CD14-positive monocyte (primary cell): ENCODE data around the gene SHB. TPM values are rescaled to one million over a fixed set of nuclear protein-coding genes. Genes with fewer than 3 reads are reported as not detected.

Experiments
- DNase-seq, 3 donors: peaks; one replicate each; pipeline ENCODE4 v3.0.0-alpha.2; 2011 to 2022
- H2AFZ ChIP-seq: 2 replicates; pipeline ENCODE4 v1.6.0; 2012; ENCODE audit warnings: mild to moderate bottlenecking, low read depth, low read length, inconsistent platforms; ENCODE audit not compliant: insufficient read depth, poor library complexity, severe bottlenecking
- H3K27ac ChIP-seq, 2 donors: 1 replicate in 1 of 2; 2 replicates in 1 of 2; pipeline ENCODE4 v1.5.1; 2012 to 2013; ENCODE audit warnings: low read length in 2 of 2, control low read depth in 1 of 2, inconsistent platforms in 1 of 2, low read depth in 1 of 2, mild to moderate bottlenecking in 1 of 2
- H3K27me3 ChIP-seq, 2 donors: one replicate each; pipeline versions ENCODE4 v1.6.0 to v1.6.1; 2011 to 2013; ENCODE audit warnings: low read length in 2 of 2; ENCODE audit not compliant: control insufficient read depth in 2 of 2, insufficient read depth in 2 of 2
- H3K36me3 ChIP-seq, 2 donors: replicated peaks in 1 of 2; 1 replicate in 1 of 2; 2 replicates in 1 of 2; pipeline versions ENCODE4 v1.5.1 to v1.6.1; 2012 to 2013; ENCODE audit warnings: low read length in 2 of 2, control low read depth in 1 of 2, inconsistent platforms in 1 of 2, mild to moderate bottlenecking in 1 of 2; ENCODE audit not compliant: insufficient read depth in 2 of 2, control insufficient read depth in 1 of 2
- H3K4me1 ChIP-seq, 2 donors: 1 replicate in 1 of 2; 2 replicates in 1 of 2; pipeline versions ENCODE4 v1.5.1 to v1.6.1; 2012 to 2013; ENCODE audit warnings: low read length in 2 of 2, control low read depth in 1 of 2, inconsistent platforms in 1 of 2, mild to moderate bottlenecking in 1 of 2, moderate library complexity in 1 of 2; ENCODE audit not compliant: insufficient read depth in 2 of 2, control insufficient read depth in 1 of 2
- H3K4me2 ChIP-seq: replicated peaks from 2 replicates; pipeline ENCODE3; 2012; ENCODE audit warnings: low read length, moderate library complexity, mild to moderate bottlenecking; ENCODE audit not compliant: poor library complexity, severe bottlenecking; ENCODE audit errors: extremely low read depth
- H3K4me3 ChIP-seq, 3 experiments: fragments of 200-600 bp in 1 of 3; sonication (generic) in 1 of 3; replicated peaks in 1 of 3; 1 replicate in 2 of 3; 2 replicates in 1 of 3; pipeline ENCODE4 v1.5.1; 2011 to 2013; ENCODE audit warnings: low read length in 3 of 3, mild to moderate bottlenecking in 3 of 3, control low read depth in 2 of 3, low read depth in 2 of 3, inconsistent platforms in 1 of 3, moderate library complexity in 1 of 3
- H3K79me2 ChIP-seq: 2 replicates; pipeline ENCODE4 v1.6.0; 2012; ENCODE audit warnings: mild to moderate bottlenecking, control low read depth, inconsistent platforms, low read length, moderate library complexity; ENCODE audit not compliant: insufficient read depth
- H3K9ac ChIP-seq: 2 replicates; pipeline ENCODE4 v1.6.0; 2017; ENCODE audit warnings: low read length, mild to moderate bottlenecking; ENCODE audit not compliant: insufficient read depth, poor library complexity, severe bottlenecking
- H3K9me3 ChIP-seq, 2 donors: replicated peaks in 1 of 2; 1 replicate in 1 of 2; 2 replicates in 1 of 2; pipeline versions ENCODE4 v1.5.1 to v1.6.1; 2012 to 2013; ENCODE audit warnings: low read length in 2 of 2, control low read depth in 1 of 2; ENCODE audit not compliant: control insufficient read depth in 1 of 2, insufficient read depth in 1 of 2
- H4K20me1 ChIP-seq: 2 replicates; pipeline ENCODE4 v1.6.0; 2012; ENCODE audit warnings: mild to moderate bottlenecking, low read length, control low read depth, moderate library complexity; ENCODE audit not compliant: insufficient read depth
- H3K27ac Mint-ChIP-seq, 7 donors: one replicate each; pipeline ENCODE4 v1.8.0; 2020; ENCODE audit warnings: mild to moderate bottlenecking in 7 of 7, mixed read lengths in 7 of 7, moderate library complexity in 6 of 7, inconsistent platforms in 2 of 7
- H3K27me3 Mint-ChIP-seq, 3 donors: one replicate each; pipeline ENCODE4 v1.8.0; 2021 to 2022; ENCODE audit warnings: low read depth in 3 of 3, mild to moderate bottlenecking in 3 of 3, mixed read lengths in 3 of 3, moderate library complexity in 3 of 3, inconsistent platforms in 1 of 3
- H3K36me3 Mint-ChIP-seq, 2 donors: one replicate each; pipeline ENCODE4 v1.8.0; 2020; ENCODE audit warnings: mixed read lengths in 2 of 2, inconsistent platforms in 1 of 2, mild to moderate bottlenecking in 1 of 2
- H3K4me1 Mint-ChIP-seq: one replicate; pipeline ENCODE4 v1.8.0; 2020; ENCODE audit warnings: mild to moderate bottlenecking, mixed read lengths
- H3K4me3 Mint-ChIP-seq, 2 donors: one replicate each; pipeline ENCODE4 v1.8.0; 2020; ENCODE audit warnings: mild to moderate bottlenecking in 2 of 2, mixed read lengths in 2 of 2, moderate library complexity in 1 of 2
- H3K9me3 Mint-ChIP-seq, 7 donors: one replicate each; pipeline ENCODE4 v1.8.0; 2020 to 2022; ENCODE audit warnings: mixed read lengths in 7 of 7, mild to moderate bottlenecking in 6 of 7, moderate library complexity in 6 of 7, inconsistent platforms in 2 of 7
- WGBS: methylation state at CpG from one replicate; pipeline ENCODE4 v1.1.5; 2013; ENCODE audit warnings: missing lambda C conversion rate; ENCODE audit not compliant: insufficient coverage; 5-methylcytosine and 5-hydroxymethylcytosine counted together
- intact Hi-C, 2 donors: fragments of 100-400 bp; cut with micrococcal nuclease; formaldehyde crosslinking; loops; one replicate each; pipeline versions ENCODE4 v1.15.0 to v1.15.1; 2023
- polyA plus RNA-seq, 3 donors: library from polyadenylated mRNA; depleted of rRNA in 1 of 3; unstranded in 2 of 3; stranded (reverse) in 1 of 3; fragments of 300-500 nt in 2 of 3; fragments of >200 nt in 1 of 3; fragmentation: Illumina TruSeq in 2 of 3; gene quantifications; 1 replicate in 2 of 3; 2 replicates in 1 of 3; pipeline ENCODE4 v1.2.3, GENCODE V29; 2012 to 2021
- TF ChIP-seq, protein P1 (sequence below): fragments of 200-600 bp; IDR thresholded peaks from one replicate; pipeline ENCODE4 v1.8.0; 2022; ENCODE audit warnings: antibody characterized with exemption, mild to moderate bottlenecking

The SHB gene
- polyA plus RNA-seq, 3 donors = 0.27 to 1.3 (median 0.31) TPM

DNA sequence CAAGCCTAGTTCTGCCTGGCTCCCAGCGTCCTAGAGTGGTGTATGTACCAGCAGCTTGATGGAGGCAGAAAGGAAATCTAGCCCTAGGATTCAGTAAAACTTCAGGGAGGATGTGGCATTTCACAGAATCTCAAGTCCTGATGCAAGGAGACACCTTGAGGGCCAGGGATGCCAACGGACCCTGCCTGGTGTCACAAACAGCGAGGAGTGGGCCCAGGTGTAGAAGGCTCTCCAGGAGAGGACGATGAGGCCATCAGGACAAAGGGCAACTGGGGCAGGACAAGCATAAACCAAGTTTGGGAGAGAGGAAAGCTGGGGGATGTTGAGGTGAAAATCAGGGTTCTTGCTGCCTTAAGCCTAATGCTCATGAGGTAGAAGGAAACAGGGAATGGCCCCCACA, 83.0 kb downstream of the SHB start:
- H3K9me3 ChIP-seq = no peaks in the 10 kb centered on the region
- TF ChIP-seq, protein P1, sequence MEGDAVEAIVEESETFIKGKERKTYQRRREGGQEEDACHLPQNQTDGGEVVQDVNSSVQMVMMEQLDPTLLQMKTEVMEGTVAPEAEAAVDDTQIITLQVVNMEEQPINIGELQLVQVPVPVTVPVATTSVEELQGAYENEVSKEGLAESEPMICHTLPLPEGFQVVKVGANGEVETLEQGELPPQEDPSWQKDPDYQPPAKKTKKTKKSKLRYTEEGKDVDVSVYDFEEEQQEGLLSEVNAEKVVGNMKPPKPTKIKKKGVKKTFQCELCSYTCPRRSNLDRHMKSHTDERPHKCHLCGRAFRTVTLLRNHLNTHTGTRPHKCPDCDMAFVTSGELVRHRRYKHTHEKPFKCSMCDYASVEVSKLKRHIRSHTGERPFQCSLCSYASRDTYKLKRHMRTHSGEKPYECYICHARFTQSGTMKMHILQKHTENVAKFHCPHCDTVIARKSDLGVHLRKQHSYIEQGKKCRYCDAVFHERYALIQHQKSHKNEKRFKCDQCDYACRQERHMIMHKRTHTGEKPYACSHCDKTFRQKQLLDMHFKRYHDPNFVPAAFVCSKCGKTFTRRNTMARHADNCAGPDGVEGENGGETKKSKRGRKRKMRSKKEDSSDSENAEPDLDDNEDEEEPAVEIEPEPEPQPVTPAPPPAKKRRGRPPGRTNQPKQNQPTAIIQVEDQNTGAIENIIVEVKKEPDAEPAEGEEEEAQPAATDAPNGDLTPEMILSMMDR = no peak
- H3K27me3 ChIP-seq = no peaks in the 10 kb centered on the region
- H3K4me3 ChIP-seq = no peak overlapping the region
- intact Hi-C loops = no loop called here
- H3K4me3 Mint-ChIP-seq = no peak overlapping the region
- H3K4me1 Mint-ChIP-seq = peaks cover 17% of the 10 kb centered on the region
- peak overlapping the region in 2 of 7 donors; percentile 48 to 62 for H3K27ac Mint-ChIP-seq
- no peak overlapping the region for H3K27ac ChIP-seq
- no peaks in the 10 kb centered on the region for H3K36me3 Mint-ChIP-seq
- no peak for DNase-seq
- H3K4me1 ChIP-seq = peaks cover 4 to 5% of the 10 kb centered on the region in 2 donors
- peaks cover 2 to 3% (median 2%) of the 10 kb centered on the region in 3 donors for H3K27me3 Mint-ChIP-seq
- H3K9ac ChIP-seq = no peak overlapping the region
- H3K9me3 Mint-ChIP-seq = no peaks in the 10 kb centered on the region
- H2AFZ ChIP-seq = no peak overlapping the region
- WGBS = 95% methylated on average over 4 of the region's 4 CpGs
- H3K79me2 ChIP-seq = no peaks in the 10 kb centered on the region
- no peak overlapping the region for H3K4me2 ChIP-seq
- H4K20me1 ChIP-seq = no peaks in the 10 kb centered on the region
- H3K36me3 ChIP-seq = no peaks in the 10 kb centered on the region

DNA sequence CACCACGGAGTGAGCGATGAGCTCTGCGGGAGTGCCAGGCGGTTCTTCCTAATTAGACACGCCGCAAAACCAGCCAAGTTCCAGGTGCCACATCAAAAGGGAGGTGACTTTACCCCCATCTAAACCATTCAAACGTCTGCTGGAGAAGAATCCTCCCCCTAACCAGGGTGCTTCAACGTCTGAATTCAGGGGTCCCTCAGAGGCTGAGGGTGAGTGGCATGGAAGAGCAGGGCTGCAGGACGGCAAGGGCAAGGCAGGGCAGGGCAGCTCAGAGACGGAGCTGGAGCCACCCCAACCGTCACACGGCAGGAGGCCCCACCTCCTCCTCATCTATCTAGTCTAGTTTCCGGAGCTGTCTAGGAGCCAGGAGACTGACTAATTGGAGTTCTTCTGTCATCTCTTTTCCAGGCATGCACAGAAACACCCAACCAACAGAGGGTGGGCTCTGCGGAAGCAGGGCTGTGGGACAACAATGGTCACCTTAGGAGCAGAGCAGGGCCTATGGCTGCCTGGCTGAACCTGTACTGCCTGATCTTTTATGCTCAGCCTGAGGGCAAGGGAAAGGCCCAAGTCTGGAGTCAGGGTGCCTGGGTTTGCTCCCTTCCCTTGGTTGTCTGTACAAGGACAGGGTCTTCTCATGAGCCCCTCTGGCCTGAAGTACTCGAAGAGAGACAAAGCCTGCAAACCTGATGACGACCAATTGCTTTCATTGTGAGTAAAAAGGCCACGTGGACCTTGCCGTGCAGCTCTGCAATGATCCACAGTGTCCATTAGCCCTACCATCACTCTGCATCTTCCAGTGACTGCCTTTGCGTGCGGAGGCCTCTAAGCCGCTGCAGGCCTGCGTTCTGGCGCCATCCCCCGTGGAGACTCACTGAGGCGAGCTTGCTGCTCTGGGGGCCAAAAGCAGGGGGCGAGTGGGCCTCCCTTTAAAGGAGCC, 84.1 kb downstream of the SHB start:
- H3K36me3 Mint-ChIP-seq = no peaks in the 10 kb centered on the region
- H3K27ac ChIP-seq = no peak overlapping the region
- H3K4me3 Mint-ChIP-seq = no peak overlapping the region
- H3K79me2 ChIP-seq = no peaks in the 10 kb centered on the region
- no peaks in the 10 kb centered on the region for H3K36me3 ChIP-seq
- H3K9me3 ChIP-seq = no peaks in the 10 kb centered on the region
- no peaks in the 10 kb centered on the region for H4K20me1 ChIP-seq
- H3K4me1 ChIP-seq = no peaks in the 10 kb centered on the region
- H3K4me1 Mint-ChIP-seq = peaks cover 7% of the 10 kb centered on the region
- no peak overlapping the region for H3K4me3 ChIP-seq
- no peak for DNase-seq
- TF ChIP-seq, protein P1 = no peak
- H3K27ac Mint-ChIP-seq = no peak overlapping the region
- H3K4me2 ChIP-seq = no peak overlapping the region
- H3K9ac ChIP-seq = no peak overlapping the region
- H3K27me3 Mint-ChIP-seq = peaks cover 0 to 3% (median 2%) of the 10 kb centered on the region in 3 donors
- WGBS = 93% methylated on average over 20 of the region's 26 CpGs
- H2AFZ ChIP-seq = no peak overlapping the region
- intact Hi-C loops = no loop called here
- no peaks in the 10 kb centered on the region for H3K27me3 ChIP-seq
- no peaks in the 10 kb centered on the region for H3K9me3 Mint-ChIP-seq
